H1 (cell line): ENCODE measurements around the gene ZNF358. TPM values are rescaled to one million over a fixed set of nuclear protein-coding genes. Genes with fewer than 3 reads are reported as not detected.

Experiments
- EZH2 ChIP-seq: fragments of 200-600 bp; sonication (generic); IDR thresholded peaks from 2 replicates; pipeline ENCODE4 v1.7.1; 2012; ENCODE audit warnings: low read depth, mild to moderate bottlenecking, moderate library complexity, low read length, inconsistent platforms; ENCODE audit not compliant: severe bottlenecking
- NRF1 ChIP-seq: IDR thresholded peaks from 2 replicates; pipeline ENCODE4 v1.6.1; 2011; ENCODE audit warnings: mild to moderate bottlenecking, low read depth, low read length, improper control_type of control experiment
- POLR2A ChIP-seq, 2 experiments: IDR thresholded peaks; 1 replicate in 1 of 2; 2 replicates in 1 of 2; pipeline ENCODE4 v1.6.1; 2011; ENCODE audit warnings: low read depth in 2 of 2, low read length in 2 of 2, mild to moderate bottlenecking in 2 of 2; ENCODE audit errors: control extremely low read depth in 1 of 2
- polyA plus RNA-seq, 7 experiments: library from polyadenylated mRNA; depleted of rRNA in 3 of 7; stranded (reverse) in 5 of 7; unstranded in 2 of 7; fragments of >200 nt in 5 of 7; fragments of 200-250 nt in 2 of 7; gene quantifications; 1 replicate in 5 of 7; 2 replicates in 1 of 7; 4 replicates in 1 of 7; pipeline versions ENCODE4 v1.2.1 to v1.2.3, GENCODE V29; 2011 to 2013; ENCODE audit warnings: missing spikeins in 2 of 7, mixed read lengths in 2 of 7
- total RNA-seq: library from RNA; stranded (reverse); fragmentation: NEBNext Ultra II Directional; extraction: Animal tissue kit (Norgen Biotek cat#: 25700); gene quantifications from 2 replicates; pipeline ENCODE4 v1.2.1, GENCODE V29; 2021
- TF ChIP-seq, protein P1 (sequence below): fragments of 300-600 bp; sonication (generic); IDR thresholded peaks from 2 replicates; pipeline ENCODE4 v1.7.1; 2012; ENCODE audit warnings: low read length, moderate library complexity, mild to moderate bottlenecking, inconsistent platforms; ENCODE audit not compliant: insufficient replicate concordance

ZNF358 gene
- total and polyA plus RNA-seq, 2 of the 8 experiments (the other 6 are each of a cell fraction or from before 2014, with no cell fraction given) = 40.0 to 60.3 TPM

DNA sequence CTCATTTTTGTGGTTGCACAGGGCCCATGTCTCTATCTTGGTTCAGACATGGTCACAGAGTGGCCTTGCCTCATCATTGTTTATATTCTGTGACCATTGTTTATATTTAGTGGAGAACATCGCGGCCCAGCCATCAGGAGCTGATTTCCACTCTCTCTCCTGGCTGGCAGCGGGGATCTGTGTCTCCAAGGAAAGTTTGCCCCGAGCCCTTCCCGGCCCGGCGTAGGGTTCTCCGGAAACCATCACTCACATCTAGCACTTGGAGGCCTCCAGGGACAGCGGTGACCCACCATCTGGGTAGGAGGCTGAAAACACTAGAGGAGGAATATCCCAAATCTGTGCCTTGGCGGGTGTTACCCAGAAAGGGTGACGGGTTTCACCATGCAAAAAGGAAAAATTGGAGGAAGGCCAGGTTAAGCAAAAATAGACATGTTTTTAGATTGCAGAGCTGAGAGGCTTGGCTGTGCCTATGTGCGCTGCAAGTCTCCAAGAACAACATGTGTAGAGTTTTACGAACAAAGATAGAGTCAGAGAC is 726 bp upstream of the ZNF358 start (continued):
- TF ChIP-seq, protein P1, sequence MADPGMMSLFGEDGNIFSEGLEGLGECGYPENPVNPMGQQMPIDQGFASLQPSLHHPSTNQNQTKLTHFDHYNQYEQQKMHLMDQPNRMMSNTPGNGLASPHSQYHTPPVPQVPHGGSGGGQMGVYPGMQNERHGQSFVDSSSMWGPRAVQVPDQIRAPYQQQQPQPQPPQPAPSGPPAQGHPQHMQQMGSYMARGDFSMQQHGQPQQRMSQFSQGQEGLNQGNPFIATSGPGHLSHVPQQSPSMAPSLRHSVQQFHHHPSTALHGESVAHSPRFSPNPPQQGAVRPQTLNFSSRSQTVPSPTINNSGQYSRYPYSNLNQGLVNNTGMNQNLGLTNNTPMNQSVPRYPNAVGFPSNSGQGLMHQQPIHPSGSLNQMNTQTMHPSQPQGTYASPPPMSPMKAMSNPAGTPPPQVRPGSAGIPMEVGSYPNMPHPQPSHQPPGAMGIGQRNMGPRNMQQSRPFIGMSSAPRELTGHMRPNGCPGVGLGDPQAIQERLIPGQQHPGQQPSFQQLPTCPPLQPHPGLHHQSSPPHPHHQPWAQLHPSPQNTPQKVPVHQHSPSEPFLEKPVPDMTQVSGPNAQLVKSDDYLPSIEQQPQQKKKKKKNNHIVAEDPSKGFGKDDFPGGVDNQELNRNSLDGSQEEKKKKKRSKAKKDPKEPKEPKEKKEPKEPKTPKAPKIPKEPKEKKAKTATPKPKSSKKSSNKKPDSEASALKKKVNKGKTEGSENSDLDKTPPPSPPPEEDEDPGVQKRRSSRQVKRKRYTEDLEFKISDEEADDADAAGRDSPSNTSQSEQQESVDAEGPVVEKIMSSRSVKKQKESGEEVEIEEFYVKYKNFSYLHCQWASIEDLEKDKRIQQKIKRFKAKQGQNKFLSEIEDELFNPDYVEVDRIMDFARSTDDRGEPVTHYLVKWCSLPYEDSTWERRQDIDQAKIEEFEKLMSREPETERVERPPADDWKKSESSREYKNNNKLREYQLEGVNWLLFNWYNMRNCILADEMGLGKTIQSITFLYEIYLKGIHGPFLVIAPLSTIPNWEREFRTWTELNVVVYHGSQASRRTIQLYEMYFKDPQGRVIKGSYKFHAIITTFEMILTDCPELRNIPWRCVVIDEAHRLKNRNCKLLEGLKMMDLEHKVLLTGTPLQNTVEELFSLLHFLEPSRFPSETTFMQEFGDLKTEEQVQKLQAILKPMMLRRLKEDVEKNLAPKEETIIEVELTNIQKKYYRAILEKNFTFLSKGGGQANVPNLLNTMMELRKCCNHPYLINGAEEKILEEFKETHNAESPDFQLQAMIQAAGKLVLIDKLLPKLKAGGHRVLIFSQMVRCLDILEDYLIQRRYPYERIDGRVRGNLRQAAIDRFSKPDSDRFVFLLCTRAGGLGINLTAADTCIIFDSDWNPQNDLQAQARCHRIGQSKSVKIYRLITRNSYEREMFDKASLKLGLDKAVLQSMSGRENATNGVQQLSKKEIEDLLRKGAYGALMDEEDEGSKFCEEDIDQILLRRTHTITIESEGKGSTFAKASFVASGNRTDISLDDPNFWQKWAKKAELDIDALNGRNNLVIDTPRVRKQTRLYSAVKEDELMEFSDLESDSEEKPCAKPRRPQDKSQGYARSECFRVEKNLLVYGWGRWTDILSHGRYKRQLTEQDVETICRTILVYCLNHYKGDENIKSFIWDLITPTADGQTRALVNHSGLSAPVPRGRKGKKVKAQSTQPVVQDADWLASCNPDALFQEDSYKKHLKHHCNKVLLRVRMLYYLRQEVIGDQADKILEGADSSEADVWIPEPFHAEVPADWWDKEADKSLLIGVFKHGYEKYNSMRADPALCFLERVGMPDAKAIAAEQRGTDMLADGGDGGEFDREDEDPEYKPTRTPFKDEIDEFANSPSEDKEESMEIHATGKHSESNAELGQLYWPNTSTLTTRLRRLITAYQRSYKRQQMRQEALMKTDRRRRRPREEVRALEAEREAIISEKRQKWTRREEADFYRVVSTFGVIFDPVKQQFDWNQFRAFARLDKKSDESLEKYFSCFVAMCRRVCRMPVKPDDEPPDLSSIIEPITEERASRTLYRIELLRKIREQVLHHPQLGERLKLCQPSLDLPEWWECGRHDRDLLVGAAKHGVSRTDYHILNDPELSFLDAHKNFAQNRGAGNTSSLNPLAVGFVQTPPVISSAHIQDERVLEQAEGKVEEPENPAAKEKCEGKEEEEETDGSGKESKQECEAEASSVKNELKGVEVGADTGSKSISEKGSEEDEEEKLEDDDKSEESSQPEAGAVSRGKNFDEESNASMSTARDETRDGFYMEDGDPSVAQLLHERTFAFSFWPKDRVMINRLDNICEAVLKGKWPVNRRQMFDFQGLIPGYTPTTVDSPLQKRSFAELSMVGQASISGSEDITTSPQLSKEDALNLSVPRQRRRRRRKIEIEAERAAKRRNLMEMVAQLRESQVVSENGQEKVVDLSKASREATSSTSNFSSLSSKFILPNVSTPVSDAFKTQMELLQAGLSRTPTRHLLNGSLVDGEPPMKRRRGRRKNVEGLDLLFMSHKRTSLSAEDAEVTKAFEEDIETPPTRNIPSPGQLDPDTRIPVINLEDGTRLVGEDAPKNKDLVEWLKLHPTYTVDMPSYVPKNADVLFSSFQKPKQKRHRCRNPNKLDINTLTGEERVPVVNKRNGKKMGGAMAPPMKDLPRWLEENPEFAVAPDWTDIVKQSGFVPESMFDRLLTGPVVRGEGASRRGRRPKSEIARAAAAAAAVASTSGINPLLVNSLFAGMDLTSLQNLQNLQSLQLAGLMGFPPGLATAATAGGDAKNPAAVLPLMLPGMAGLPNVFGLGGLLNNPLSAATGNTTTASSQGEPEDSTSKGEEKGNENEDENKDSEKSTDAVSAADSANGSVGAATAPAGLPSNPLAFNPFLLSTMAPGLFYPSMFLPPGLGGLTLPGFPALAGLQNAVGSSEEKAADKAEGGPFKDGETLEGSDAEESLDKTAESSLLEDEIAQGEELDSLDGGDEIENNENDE = no peak
- TF ChIP-seq NRF1 (no peak), EZH2 (no peak), POLR2A (IDR thresholded peaks at IDR 0.05; ENCODE audit: control extremely low read depth in 1 of 2, low read depth in 2 of 2, low read length in 2 of 2) (no peak)
